HG03135 (cell line): ENCODE data around the gene SCRT2.
A peak's percentile ranks its signal among the peaks of the same experiment; 100 is the strongest.
"Not testable (repeated sequence)": the region's sequence is repeated elsewhere in the genome, so short reads cannot be mapped to it uniquely, and the experiment has no call there.

Experiments
- ATAC-seq: cut with Tn5 transposase; IDR thresholded peaks from one replicate; pipeline ENCODE4 v1.9.1; 2021; ENCODE audit warnings: mild to moderate bottlenecking, moderate library complexity; ENCODE audit not compliant: unreplicated experiment

Gene SCRT2

GRCh38 chr20:653590-654416 is 21.8 kb downstream of the SCRT2 start:
- ATAC-seq, result no peak

- peak; percentile 82 for ATAC-seq
Observed at GRCh38 chr20:653110-653589, 22.5 kb downstream of the SCRT2 start, which contains the start of gene SRXN1. TSS of gene SRXN1 (minus strand) at chr20:653200. CDS start at chr20:653185, 15 bp downstream.

DNA sequence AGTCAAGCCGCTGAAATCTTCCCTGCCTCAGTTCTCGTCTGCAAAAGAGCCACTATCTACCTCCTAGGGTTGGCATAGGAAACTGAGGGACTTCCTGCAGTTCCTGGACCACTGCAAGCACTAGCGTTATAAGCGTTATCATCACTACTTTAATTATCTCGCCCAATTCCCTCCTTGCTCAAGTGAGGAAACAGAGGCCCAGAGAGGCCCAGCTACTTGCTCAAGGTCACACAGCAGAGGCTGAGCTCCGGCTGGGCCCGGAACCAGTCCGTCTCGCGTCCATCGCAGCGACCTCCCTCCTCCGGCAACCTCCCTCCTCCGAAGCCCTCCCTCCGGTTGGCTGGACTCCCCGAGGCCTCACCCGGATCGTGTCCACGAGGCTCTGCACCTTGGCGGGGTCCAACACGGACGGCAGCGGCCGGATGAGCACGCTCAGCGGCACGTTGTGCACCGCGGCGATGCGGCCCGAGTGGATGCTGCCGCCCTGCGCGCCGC is 22.9 kb downstream of the SCRT2 start:
- ATAC-seq, result peak; percentile 24

DNA sequence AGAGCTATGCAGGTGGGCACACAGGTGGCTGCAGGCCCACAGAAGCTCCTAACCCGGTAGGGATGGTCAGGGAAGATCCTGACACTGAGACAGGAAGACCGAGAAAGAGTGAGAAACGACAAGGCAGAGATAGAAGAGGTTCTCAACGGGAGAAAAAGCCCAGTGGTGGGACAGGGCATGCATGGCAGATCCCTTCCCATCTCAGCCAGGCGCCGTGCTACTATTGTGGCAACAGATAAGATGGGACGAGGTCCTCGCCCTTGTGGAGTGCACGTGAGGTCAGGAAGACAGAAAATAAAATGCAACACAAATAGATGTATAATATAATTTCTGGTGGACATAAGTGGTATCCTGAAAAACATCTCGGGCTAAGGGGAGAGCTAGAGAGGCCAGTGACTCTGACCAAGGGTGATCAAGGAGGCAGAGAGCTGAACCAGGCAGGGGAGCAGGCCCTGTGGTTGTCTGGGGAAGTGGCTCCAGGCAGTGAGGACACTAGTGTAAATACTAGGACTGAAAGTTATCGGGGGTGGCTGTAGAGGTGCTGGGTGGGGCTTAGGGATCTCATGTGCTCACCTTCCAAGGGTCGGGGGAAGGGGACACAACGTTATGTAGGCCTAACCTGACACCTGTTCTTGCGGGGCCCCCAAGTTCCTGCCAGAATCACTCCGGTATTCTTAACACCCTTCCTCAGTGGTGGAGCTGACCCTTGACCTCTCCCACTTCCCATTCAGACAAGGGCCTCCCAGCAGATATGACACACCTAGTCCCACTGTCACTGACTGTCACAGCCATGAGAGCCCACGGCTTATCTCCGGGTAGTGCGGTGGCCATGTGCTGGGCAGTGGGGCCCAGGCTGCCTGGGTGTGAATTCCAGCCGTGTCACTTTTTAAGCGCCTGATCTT is 23.6 kb downstream of the SCRT2 start:
- no peak for ATAC-seq

DNA sequence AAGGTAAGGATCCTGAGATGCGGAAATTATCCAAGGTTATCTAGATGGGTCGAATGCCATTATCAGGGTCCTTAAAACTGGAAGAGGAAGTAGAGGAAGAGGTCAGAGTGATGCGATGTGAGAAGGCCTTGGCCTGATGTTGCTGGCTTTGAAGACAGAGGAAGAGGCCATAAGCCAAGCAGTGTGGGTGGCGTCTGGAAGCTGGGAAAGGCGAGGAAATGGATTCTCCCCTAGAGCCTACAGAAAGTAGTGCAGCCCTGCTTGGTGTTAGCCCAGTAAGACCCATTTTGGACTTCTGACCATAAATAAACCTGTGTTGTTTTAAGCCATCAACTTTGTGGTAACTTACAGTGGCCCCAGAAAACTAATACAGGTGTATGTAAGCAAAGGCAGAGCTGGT is 24.6 kb downstream of the SCRT2 start:
- no peak for ATAC-seq

GRCh38 chr20:650281-650680 is 25.3 kb downstream of the SCRT2 start:
- ATAC-seq, result no peak

- no peak for ATAC-seq
Observed at GRCh38 chr20:647479-648019, 28.1 kb downstream of the SCRT2 start.

DNA sequence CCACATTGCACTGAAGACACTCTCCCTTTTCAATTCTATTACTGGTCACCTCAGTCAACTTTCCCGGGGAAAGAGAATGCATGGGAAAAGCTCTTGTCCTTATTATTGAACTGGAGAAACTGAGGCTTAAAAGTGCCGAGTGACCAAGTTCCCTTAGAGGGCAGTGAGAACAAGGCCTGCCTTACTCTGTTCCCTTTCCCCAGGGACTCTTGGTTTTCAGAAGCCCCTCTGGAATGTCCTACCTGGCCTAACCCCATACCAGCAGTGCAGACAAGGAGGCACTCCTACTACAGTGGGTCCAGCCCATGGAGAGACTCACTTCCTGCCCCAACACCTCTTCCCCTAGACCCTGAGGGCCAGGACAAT is 28.8 kb downstream of the SCRT2 start:
- ATAC-seq, result no peak

DNA sequence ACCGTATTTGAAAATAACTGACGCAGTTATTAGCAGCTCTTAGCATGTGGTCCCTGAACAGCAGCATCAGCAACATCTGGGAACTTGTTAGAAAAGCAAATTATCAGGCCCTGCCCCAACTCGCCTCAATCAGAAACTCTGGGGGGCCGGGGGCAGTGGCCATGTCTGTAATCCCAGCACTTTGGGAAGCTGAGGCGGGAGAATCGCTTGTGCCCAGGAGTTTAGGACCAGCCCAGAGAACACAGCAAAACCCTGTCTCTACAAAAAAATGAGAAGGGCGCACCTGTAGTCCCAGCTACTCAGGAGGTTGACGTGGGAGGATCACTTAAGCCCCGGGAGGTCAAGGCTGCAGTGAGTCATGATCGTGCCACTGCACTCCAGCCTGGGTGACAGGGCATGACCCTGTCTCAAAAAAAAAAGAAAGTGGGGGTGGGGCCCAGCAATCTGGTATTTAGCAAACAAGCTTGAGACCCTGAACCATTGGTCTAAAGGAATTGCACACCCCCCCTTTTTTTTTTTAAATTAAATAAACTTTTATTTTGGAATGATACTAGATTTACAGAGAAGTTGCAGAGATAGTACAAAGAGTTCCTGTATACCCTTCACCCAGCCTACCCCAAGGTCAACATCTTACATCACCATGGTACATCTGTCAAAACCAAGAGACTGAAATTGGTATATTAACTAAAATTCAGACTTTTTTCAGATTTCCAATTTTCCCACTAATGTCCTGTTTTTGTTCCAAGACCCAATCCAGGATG is 29.3 kb downstream of the SCRT2 start:
- no peak for ATAC-seq

DNA sequence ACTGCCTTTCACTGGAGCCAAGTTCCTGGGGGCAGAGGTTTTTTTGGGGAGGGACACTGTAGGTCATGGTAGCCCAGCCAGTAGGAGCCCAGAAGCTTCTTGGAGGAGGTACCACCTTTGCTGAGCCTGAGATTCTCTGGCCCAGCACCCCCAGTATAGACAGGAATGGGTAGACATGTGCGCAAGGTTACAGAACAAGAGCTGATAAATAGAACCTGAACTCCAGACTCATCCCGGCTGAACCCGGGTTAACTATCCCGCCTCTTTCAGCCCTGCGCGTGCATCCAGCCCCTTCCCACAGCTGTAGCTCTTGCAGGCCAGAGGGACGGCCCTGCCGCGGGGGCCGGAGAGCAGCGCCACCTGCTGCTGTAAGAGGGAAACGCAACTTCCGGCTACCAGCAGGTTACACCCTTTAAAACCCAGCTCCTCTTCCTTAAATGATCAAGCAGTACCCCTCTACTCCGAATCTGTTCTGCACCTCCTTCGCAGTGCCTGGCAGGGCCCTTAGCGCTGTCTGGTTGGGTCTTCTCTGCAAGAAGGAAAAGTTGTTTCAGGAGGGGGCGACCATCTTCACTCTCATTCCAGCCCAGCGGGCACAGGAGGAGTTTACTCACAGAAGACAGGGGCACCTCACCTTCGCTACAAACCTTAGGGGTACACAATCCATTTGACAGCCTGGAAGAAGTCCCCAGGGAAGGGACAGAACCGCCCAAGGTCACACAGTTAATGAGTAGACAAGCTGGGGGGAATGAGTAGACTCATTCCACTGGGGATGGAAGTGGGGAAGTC is 30.1 kb downstream of the SCRT2 start:
- peak; percentile 77 for ATAC-seq

DNA sequence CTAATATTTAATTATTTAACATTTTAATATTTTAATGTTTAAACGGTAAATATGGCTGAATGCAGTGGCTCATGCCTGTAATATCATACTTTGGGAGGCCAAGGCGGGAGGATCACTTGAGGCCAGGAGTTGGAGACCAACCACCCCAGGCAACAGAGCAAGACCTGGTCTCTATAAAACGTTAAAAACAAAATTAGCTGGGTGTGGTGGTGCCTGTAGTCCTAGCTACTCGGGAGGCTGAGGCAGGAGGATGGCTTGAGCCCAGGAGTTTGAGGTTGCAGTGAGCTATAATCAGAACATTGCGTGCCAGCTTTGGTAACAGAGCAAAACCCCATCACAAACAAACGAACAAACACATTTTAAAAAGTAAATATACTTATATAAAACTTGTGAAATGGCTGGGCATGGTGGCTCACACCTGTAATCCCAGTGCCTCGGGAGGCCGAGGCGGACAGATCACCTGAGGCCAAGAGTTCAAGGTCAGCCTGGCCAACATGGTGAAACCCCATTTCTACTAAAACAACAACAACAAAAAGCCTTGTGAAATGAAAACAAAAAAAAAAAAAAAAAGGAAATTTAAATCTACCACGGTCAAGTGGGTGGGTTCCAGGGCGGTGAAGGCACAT is 30.8 kb downstream of the SCRT2 start:
- ATAC-seq, result no peak

GRCh38 chr20:642398-643174 is 33.0 kb downstream of the SCRT2 start:
- ATAC-seq, result no peak

DNA sequence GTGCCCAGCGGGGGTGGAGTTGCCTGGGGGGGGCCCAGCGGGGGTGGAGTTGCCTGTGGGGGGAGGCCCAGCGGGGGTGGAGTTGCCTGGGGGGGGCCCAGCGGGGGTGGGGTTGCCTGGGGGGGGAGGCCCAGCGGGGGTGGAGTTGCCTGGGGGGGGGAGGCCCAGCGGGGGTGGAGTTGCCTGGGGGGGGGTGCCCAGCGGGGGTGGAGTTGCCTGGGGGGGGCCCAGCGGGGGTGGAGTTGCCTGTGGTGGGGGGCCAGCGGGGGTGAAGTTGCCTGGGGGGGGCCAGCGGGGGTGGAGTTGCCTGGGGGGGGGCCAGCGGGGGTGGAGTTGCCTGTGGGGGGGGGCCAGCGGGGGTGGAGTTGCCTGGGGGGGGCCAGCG is 33.6 kb downstream of the SCRT2 start:
- not testable (repeated sequence) for ATAC-seq

- ATAC-seq, result no peak
Observed at GRCh38 chr20:641516-641875, 34.1 kb downstream of the SCRT2 start.

DNA sequence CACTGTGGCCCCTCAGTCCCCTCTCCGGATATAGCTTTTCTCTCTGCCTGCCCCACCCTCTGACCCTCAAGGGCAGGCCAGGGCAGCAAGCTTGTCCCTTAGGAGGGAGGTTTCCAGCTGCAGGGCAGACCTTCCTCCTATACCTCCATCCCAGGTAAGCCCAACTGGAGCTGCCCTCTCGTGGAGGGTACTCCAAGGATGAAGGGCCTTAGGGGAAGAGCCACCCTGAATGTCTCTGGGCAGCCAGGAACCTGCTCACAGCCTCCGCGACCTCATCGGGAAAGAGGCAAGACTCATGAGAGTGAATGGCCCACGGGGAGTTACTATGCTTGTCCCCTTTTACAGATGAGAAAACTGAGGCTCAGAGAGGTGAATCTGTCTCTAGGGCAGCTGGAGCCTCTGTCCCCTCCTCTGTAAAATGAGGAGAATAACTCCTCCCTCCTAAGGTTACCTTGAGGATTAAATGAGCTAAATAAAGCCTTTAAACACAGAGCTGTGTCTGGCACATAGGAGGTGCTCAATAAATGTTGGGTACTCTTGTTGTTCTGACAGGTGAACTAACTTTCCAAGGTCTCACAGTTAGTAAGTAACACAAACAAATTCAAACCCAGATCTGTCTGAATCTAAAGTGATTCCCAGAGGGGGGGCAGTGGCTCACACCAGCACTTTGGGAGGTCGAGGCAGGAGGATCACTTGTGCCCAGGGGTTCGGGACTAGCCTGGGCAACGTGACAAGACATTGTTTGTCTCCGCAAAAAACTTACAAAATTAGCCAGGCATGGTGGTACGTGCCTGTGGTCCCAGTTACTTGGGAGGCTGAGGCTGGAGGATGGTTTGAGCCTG is 34.7 kb downstream of the SCRT2 start:
- ATAC-seq, result no peak

DNA sequence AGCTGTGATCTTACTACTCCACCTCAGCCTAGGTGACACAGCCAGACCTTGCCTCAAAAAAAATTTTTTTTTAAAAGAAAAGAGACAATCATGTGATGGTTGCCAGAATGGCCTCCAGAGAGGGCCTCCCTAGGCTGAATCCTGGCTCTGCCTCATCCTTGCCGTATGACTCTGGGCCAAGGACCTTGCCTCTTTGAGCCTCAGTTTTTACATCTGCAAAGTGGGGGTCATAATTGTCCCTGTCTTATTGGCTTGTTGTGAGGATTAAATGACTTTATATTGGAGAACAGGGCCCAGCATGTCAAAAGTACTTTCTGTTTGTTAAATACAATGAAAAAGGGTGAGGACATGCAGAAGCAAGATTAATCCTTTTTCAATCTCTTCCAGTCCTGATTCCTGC is 37.0 kb downstream of the SCRT2 start:
- no peak for ATAC-seq

GRCh38 chr20:637559-637958 is 38.0 kb downstream of the SCRT2 start:
- no peak for ATAC-seq

GRCh38 chr20:635893-636338 is 39.7 kb downstream of the SCRT2 start:
- no peak for ATAC-seq
